GM19025 (cell line): Measurements from ENCODE around the gene FERMT3.
A peak's percentile ranks its signal among the peaks of the same experiment; 100 is the strongest.

ENCODE experiments used
- ATAC-seq: cut with Tn5 transposase; IDR thresholded peaks from one replicate; pipeline ENCODE4 v1.9.1; 2021; ENCODE audit warnings: mild to moderate bottlenecking, low read depth, moderate library complexity; ENCODE audit not compliant: unreplicated experiment

Gene FERMT3

DNA sequence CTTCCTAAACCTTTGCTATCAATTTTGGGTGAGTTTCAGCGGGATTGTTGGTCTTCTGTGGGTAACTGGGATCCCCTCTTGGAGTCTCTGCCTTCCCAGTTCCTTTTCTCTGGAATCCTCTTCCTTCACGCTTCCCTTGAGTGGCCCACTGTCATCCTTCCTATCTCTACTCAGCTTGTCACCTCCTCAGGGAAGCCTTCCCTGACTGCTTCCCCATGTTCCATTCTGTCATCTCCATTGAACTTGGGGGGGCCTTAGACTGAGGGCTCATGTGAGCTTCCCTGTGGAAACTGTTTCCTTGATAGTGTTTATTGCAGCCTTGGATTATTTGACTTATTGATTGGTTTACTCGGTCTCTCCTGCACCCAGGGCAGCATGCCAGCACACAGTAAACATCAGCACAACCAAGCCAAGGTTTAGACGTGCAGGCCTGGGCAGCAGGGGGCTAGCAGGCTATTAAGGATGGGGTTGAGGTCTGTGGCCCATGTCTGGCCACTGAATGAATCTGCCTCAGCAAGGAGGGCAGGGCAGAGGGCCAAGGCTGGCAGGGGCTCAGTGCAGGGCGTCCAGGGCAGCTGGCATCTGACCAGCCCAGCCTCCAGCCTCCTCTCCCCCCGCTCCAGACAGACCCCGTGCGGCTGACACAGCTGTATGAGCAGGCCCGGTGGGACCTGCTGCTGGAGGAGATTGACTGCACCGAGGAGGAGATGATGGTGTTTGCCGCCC lies 12.3 kb downstream of the FERMT3 start:
- ATAC-seq: no peak

DNA sequence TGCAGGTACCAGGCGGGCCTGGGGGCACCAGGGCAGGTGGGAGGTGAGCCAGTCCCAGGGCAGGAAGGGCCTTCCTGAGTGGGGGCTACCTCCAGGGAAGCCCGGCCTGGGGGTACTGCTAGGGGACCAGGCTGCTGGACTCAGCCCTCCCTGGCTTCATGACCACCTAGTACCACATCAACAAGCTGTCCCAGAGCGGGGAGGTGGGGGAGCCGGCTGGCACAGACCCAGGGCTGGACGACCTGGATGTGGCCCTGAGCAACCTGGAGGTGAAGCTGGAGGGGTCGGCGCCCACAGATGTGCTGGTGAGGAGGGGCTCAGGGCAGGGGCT lies 12.8 kb downstream of the FERMT3 start:
- ATAC-seq: no peak

DNA sequence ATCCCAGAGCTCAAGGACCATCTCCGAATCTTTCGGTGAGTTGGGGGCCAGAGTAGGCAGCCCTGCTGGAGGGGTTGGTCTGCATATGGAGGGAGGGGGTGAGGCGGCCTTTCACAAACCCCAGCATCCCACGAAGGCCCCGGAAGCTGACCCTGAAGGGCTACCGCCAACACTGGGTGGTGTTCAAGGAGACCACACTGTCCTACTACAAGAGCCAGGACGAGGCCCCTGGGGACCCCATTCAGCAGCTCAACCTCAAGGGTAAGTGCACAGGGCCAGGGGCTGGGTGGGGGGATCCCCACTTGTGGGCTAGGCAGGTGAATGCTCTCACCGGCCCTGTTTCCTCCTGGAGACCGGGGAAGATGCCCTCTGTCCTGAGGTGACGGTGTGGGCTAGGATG lies 13.2 kb downstream of the FERMT3 start:
- ATAC-seq: no peak

DNA sequence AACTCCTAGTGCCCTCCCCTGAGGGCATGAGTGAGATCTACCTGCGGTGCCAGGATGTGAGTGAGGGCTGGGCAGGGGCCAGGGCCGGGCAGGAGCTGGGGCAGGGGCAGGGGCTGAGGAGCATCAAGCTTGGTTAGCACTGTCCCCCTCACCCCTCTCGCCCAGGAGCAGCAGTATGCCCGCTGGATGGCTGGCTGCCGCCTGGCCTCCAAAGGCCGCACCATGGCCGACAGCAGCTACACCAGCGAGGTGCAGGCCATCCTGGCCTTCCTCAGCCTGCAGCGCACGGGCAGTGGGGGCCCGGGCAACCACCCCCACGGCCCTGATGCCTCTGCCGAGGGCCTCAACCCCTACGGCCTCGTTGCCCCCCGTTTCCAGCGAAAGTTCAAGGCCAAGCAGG lies 13.8 kb downstream of the FERMT3 start:
- no peak for ATAC-seq

DNA sequence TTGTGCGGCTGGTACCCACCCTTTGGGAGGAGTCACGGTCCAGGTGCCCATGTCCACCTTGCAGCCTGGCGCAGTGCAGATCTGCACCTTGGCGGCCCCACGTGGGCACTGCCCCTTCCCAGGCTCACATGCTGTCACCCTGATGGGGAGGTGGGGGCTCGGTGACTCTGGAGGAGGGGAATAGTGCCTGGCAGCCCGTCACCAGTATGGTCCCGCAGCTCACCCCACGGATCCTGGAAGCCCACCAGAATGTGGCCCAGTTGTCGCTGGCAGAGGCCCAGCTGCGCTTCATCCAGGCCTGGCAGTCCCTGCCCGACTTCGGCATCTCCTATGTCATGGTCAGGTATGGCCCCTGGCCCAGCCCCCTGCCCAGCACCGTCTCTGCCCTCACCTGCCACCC lies 14.3 kb downstream of the FERMT3 start:
- ATAC-seq: no peak

DNA sequence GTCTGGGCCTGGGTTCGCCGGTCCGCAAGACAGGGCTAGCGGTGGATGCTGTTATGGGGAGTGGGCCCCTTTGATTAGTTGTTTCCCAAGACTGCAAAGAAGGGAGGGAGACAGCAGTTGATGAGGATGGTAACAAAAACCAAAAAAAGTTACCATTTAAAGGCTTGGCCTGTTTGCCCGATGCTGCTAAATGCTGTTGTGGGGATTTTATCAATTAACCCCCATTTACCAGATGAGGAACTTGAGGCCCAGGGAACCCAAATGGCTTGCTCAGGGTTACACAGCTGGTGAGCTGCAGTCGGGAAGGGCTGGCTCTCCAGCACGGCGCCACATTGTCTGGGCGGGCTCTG lies 16.1 kb downstream of the FERMT3 start:
- ATAC-seq: no peak

DNA sequence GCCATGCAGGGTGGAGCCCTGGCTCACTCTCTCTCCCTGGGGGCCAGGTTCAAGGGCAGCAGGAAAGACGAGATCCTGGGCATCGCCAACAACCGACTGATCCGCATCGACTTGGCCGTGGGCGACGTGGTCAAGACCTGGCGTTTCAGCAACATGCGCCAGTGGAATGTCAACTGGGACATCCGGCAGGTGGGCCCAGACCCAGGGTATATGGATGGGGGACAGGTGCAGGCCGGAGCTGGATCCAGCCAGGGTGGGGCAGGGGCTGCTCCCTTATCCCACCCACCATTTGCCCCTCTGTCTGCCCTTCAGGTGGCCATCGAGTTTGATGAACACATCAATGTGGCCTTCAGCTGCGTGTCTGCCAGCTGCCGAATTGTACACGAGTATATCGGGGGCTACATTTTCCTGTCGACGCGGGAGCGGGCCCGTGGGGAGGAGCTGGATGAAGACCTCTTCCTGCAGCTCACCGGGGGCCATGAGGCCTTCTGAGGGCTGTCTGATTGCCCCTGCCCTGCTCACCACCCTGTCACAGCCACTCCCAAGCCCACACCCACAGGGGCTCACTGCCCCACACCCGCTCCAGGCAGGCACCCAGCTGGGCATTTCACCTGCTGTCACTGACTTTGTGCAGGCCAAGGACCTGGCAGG lies 16.6 kb downstream of the FERMT3 start:
- ATAC-seq: no peak

DNA sequence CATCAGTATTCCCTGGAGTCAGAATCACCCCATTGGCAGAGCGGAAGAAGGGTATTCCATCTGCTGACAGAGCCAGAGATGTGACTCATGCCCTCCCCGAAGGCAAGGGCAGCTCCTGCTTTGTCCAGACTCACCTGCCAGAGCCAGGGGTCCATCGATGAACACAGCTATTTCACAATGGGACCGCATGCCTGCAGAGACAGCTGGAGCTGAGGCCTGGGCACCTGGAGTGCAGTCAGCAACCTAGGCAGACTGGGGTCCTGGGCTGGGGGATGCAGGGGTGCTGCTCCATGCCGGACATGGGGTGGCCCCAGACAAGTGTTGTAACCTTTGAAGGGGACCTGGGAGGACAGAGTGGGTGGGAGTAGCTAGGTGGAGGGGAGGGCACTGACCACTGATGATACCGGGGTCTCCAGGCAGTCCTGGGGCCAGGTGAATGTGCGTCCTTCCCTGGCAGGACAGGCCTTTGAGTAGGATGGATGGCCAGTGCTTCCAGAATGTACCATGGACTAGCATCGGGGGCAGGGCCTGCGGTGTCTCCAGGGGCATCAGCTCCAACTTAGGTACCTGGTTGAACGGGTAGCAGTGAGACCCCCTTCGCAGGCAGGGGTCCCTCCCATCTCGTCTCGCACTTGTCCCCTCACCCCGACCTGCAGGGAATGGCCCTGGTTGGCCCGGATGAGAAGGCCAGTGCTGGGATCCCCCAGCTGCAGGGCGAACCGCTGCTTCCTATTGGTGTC lies 17.8 kb downstream of the FERMT3 start:
- ATAC-seq: no peak

DNA sequence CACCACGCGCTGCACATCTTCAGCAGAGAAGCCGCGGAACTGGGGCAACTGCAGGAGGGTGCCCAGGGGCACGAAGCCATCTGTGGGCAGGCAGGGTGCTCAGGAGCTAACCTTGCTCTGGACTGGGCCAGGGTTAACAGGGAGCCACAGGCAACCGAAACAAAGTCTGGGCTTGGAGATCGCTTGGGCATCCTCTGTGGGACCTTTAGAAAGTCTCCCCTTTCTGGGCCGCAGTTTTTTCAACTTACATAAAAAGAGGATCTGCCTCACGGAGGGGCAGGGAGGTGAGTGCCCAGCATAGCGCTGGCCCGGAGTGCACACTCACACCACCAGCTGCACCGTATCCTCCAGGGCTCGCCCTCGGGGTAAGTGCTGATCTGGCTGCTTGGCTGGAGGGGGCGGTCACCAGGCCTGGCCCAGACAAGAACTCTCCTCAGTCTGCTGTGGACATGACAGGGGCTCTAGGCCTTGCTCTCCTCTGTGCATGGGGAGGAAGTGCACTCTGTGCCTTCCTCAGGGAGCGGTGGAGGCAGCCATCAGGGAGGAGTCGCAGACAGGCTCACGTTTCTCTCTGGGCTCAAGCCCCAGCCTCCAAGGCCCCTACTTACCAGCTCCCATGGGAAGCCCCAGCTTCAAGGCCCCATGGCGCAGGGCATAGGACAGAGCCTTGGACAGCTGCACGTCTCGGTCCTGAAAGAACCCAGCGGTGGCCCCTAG lies 18.5 kb downstream of the FERMT3 start:
- no peak for ATAC-seq

DNA sequence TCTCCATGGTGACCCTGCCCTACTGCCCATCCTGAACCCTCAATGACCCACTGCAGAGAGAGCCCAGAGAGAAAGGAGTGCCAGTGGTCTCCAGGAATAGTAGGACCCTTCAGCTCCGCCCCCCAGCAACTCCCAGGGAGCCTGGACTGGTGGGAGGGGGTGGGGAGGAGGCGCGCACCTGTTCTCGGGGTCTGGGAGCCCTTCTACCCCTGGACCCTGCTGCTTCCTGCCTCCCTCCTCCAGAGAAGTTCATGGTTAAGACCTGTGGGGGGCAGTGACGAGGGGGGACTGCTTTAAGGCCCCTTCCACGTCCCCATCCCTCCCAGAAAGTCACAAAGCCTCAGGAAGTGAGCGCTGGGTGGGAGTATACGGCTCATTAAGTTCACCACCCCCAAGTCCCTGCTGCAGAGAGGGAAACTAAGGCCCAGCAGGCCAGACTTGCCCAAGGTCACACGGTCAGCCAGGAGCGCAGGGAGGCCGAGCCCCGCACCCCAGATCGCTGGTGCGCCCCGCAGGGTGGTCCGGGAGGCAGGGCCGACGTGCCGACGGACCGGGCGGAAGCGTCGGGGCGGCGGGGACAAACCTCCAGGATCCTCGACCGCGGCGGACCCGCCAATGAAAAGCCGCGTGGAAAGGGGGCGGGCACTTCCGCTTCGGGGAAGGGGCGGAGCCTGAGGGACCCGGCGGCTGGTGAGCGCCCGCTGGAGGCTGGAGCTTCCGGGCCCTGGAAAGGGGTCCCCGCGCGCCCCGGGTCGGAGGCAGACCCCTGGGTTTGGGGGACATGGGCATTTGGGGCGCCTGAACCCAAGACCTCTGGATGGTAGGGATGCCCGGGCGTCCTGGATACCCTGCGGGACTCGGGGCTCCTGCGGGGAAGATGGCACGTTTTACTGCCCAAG lies 19.3 kb downstream of the FERMT3 start, which contains the start of the genes NUDT22 and TRPT1:
Gene NUDT22, plus strand, starts transcription at position 667 of the 899 bp plus-strand sequence. CDS start 379 bp downstream, outside the sequence.
Gene TRPT1, minus strand, starts transcription at position 579 of the 899 bp plus-strand sequence. Its CDS starts 326 bp downstream, at position 253.
- peak; percentile 42 for ATAC-seq

DNA sequence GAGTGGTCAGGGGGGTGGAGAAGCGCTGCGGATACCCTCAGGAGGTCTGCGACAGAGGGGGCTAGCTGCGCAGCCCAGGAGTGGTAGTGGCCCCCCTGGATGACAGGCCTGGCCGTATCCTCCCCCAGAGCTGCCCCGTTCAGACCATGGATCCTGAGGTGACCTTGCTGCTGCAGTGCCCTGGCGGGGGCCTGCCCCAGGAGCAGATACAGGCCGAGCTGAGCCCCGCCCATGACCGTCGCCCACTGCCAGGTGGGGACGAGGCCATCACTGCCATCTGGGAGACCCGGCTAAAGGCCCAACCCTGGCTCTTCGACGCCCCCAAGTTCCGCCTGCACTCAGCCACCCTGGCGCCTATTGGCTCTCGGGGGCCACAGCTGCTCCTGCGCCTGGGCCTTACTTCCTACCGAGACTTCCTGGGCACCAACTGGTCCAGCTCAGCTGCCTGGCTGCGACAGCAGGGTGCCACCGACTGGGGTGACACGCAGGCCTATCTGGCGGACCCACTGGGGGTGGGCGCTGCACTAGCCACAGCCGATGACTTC lies 20.1 kb downstream of the FERMT3 start:
- peak; percentile 19 for ATAC-seq

DNA sequence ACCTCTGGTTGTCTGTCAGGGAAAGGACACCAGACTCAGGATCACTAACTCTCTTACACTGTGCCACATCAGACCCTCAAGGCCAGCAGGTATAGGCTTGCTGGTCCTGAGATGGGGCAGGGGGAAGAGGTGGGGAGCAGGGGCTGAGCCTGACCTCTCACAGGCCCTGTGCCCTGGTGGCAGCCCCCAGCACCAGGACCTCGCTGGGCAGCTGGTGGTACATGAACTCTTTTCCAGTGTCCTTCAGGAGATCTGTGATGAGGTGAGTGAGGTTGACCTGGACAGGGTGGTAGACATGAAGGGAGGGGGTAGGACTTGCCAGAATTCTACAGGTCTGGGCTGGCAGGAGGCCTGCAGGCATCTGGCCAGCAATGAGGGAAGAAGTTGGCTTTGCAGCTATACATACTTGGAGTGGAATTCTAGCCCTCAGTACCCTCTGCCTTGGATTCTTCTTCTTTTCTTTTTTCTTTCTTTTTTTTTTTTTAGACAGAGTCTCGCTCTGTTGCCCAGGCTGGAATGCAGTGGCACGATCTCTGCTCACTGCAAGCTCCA lies 21.0 kb downstream of the FERMT3 start:
- ATAC-seq: no peak

DNA sequence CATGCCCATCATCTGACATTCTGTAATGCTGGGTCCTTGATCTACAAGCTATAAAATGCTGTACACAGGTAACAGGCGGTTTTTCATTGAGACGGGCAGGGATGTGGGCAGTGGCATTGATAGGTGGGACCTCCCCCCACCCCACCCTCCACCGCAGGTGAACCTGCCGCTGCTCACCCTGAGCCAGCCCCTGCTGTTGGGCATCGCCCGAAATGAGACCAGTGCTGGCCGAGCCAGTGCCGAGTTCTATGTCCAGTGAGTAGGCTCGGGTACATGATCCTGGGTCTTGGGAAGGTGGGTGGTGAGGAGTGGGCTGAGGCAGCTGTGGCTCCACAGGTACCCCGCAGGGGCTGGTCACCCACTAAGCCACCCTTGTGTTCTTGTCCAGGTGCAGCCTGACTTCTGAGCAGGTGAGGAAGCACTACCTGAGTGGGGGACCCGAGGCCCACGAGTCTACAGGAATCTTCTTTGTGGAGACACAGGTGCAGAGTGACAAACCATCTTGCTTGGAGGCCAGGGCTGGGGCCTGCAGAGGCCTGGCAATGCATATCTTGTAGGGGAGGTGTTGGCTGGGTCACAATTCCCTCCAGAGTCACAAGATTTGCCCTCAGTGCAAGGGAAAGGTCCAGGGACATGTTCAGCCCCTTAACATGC lies 22.7 kb downstream of the FERMT3 start:
- ATAC-seq: no peak

DNA sequence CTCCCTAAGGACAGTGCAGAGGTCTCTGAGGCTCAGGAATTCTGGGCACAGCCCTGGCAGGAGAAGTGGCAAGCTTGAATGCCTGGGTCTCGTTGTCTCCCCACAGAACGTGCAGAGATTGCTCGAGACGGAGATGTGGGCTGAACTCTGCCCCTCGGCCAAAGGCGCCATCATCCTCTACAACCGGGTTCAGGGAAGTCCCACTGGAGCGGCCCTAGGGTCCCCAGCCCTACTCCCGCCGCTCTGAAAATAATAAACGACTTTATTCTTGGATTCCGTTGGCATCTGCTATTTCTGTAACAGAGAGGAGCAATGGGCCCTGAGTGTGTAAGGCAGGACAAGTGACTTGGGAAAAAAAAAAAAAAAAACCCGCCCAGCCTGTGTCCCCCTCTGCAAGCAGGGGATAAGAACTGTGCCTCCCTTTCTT lies 23.2 kb downstream of the FERMT3 start:
- ATAC-seq: no peak

DNA sequence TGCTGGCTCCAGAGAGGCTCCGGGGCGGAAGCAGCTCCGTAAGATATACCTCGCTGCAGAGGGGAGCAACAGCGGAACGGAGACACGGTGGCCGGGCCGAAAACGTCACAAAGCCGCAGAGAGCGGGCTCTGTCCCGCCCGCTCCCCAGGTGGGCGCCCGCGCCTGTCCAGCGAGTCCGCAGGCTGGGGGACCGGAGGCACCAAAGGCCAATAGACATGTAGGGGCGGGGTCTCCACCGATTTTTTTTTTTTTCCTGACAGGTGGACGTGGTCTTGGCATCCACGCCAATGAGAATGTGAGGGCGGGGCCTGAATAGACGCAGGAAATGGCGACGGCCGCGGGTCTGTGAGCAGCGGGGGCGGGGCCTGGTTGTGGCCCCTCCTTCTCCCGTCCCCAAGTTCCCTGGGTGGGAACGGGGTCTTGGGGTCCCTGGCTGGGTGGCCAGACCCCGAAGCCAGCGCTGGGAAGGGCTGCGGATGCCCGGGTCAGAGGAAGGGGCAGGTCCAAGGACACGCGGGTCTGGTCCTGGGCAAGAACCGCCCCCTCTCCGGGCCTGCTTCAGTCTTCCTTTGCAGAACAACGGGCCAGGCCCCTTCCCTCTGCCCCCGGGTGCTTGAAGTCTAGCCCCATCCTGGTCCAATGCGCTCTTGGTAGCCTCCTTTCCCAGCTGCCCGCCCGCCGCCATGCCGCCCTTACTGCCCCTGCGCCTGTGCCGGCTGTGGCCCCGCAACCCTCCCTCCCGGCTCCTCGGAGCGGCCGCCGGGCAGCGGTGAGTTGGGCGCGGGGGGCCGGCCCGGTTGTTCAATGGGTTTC lies 23.9 kb downstream of the FERMT3 start, which contains the start of gene DNAJC4:
Gene DNAJC4, plus strand, starts transcription at position 378 of the 814 bp plus-strand sequence. Its CDS starts 307 bp downstream, at position 685.
- ATAC-seq: peak; percentile 41

DNA sequence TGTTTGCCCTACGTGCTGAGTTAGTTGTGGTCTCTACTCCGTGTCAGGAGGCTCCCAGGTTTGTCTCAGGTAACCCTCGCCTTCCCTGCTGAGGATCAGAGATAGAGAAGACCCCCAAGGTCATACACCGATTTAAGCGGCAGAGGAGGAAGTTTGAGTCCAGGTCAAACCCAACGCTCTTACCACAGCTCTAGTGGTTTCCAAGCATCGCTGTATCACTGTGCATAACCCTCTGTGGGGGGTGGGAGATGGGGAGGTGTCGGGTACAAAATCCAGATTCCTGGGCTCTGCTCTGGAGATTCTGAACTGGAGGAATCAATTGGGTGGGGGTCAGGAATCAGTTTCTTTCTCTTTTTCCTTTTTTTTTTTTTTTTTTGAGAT lies 24.5 kb downstream of the FERMT3 start:
- ATAC-seq: no peak

DNA sequence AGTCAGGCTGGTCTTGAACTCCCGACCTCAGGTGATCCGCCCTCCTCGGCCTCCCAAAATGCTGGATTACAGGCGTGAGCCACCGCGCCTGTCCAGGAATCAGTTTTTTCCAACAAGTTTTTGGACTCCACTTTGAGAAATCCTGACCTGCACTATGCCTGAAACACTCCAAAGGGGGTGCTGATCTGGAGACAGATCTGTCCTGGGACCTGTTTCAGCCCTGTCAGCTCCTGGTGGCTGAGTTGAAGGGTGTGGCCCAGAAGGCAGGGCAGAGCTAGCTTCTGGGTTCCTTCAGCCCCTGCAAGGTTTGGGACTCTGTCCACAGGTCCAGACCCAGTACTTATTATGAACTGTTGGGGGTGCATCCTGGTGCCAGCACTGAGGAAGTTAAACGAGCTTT lies 25.0 kb downstream of the FERMT3 start:
- no peak for ATAC-seq
